DND-41 (cell line): ENCODE results near the gene TTC9C.
A peak's percentile ranks its signal among the peaks of the same experiment; 100 is the strongest.

Source experiments
- ATAC-seq: fragments of 200-7000 bp; cut with Tn5 transposase; 3 replicates; pipeline ENCODE4 v1.9.1; 2021; ENCODE audit warnings: low read depth; ENCODE audit not compliant: insufficient read depth
- DNase-seq: peaks from one replicate; pipeline ENCODE4 v3.0.0-alpha.2; 2020
- H2AFZ ChIP-seq: 2 replicates; pipeline ENCODE4 v1.6.0; 2012; ENCODE audit warnings: low read depth, low read length
- H3K27ac ChIP-seq: 2 replicates; pipeline ENCODE4 v1.5.1; 2012; ENCODE audit warnings: low read length, inconsistent platforms
- H3K27me3 ChIP-seq: fragments of 200-600 bp; sonication (generic); 2 replicates; pipeline ENCODE4 v1.6.0; 2012; ENCODE audit warnings: low read length, mild to moderate bottlenecking, inconsistent platforms; ENCODE audit not compliant: insufficient read depth, poor library complexity
- H3K36me3 ChIP-seq: 2 replicates; pipeline ENCODE4 v1.5.1; 2012; ENCODE audit warnings: low read length, inconsistent platforms; ENCODE audit not compliant: insufficient read depth
- H3K4me1 ChIP-seq: 2 replicates; pipeline ENCODE4 v1.5.1; 2012; ENCODE audit warnings: mild to moderate bottlenecking, low read length; ENCODE audit not compliant: insufficient read depth
- H3K4me2 ChIP-seq: 2 replicates; pipeline ENCODE4 v1.6.0; 2012; ENCODE audit warnings: mild to moderate bottlenecking, moderate library complexity, low read length, inconsistent platforms; ENCODE audit not compliant: insufficient read depth
- H3K4me3 ChIP-seq, 2 experiments: fragments of 200-600 bp in 1 of 2; shearing (Covaris generic) in 1 of 2; 2 replicates each; pipeline ENCODE4 v1.5.1; 2012 to 2016; ENCODE audit warnings: inconsistent platforms in 2 of 2, low read length in 2 of 2, mild to moderate bottlenecking in 2 of 2, low read depth in 1 of 2, moderate library complexity in 1 of 2
- H3K79me2 ChIP-seq: 2 replicates; pipeline ENCODE4 v1.6.0; 2012; ENCODE audit warnings: low read length, inconsistent platforms; ENCODE audit not compliant: insufficient read depth
- H3K9ac ChIP-seq: 2 replicates; pipeline ENCODE4 v1.6.0; 2012; ENCODE audit warnings: low read depth, mild to moderate bottlenecking, inconsistent platforms, low read length, moderate library complexity
- H3K9me3 ChIP-seq: 2 replicates; pipeline ENCODE4 v1.5.1; 2012; ENCODE audit warnings: low read length, moderate library complexity, mild to moderate bottlenecking, inconsistent platforms; ENCODE audit not compliant: insufficient read depth, severe bottlenecking
- H4K20me1 ChIP-seq: 2 replicates; pipeline ENCODE4 v1.6.0; 2012; ENCODE audit warnings: low read length; ENCODE audit not compliant: insufficient read depth
- EZH2 ChIP-seq: IDR thresholded peaks from 3 replicates; pipeline ENCODE4 v1.6.1; 2012; ENCODE audit warnings: borderline replicate concordance, low read depth, mild to moderate bottlenecking, moderate library complexity, low read length, inconsistent platforms; ENCODE audit not compliant: severe bottlenecking
- TF ChIP-seq, protein P1 (sequence below): IDR thresholded peaks from 2 replicates; pipeline ENCODE4 v1.5.1; 2012; ENCODE audit warnings: borderline replicate concordance, low read length, moderate library complexity, mild to moderate bottlenecking; ENCODE audit not compliant: poor library complexity, severe bottlenecking; ENCODE audit errors: extremely low read depth

TTC9C gene

DNA sequence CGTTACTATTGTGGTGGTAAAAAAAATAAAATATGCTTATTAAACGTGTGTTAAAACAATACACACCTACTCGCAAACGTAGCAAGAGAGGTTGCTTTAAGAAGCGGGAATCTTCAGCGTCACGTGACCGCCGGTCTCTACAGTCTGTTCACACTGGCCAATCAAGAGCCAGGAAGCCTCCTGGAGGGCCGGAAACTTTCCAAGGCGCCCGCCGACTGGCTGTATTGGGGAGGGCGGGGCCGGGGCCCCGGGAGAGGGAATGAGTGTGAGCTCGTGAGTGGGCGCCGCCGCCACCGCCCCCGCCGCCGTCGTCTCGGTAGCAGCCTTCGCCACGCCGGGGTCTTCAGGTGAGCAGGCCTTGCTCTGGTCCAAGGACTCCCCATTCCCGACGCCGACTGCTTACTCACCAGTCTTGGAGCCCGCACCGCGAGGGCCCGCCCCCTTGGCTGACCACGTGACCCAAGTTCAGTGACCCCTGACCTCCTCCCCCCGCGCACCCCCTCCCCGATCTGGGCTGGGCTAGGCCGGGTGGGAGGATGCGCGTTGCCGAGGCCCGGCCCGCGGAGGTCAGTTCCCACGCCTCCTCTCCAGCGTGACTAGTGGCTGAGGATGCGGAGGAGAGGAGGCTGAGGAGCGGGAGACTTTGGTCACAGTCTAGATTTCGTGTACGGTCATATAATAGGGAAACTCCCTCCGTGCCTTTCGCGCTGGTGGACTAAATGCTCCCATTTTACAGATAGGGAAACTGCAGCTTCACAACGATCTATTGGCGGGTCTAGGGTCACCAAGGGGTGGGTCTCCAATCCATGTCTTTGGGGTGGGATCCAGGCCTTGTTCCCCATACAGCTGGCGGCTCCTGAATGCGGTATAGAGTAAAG, 43.1 kb downstream of the TTC9C start, which contains the start of gene TAF6L:
TSS of gene TAF6L (plus strand) at position 253 of the 878 bp plus-strand sequence. CDS start 4,388 bp downstream, outside the sequence.
- H4K20me1 ChIP-seq = no peaks in the 10 kb centered on the region

DNA sequence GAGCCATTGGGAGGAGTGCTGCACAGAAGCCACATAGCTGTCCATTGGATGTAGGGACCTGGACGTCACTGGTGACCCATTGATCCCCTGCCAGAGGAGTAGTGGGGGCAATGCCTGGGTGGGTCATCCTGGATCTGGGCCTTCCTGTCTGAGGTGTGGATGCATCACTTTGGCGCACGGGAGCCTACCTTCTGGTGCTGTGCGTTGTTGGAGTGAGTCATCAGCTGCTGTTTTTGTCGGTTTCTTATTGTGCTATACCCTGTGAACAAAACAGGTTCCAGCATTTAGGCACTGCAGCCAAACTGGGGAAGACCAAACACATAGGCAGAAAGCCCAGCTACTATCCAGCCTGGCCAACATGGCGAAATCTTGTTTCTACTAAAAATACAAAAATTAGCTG, 46.1 kb downstream of the TTC9C start:
- ATAC-seq (no peak), DNase-seq (no peak)
- Histone ChIP-seq H3K27me3 (no peaks in the 10 kb centered on the region), H3K36me3 (peaks cover 46% of the 10 kb centered on the region), H3K4me2 (no peak overlapping the region), H3K27ac (no peak overlapping the region), H3K9me3 (no peaks in the 10 kb centered on the region), H3K4me3 (no peak overlapping the region), H2AFZ (no peak overlapping the region), H3K4me1 (peaks cover 27% of the 10 kb centered on the region), H4K20me1 (no peaks in the 10 kb centered on the region), H3K9ac (no peak overlapping the region), H3K79me2 (peaks cover 35% of the 10 kb centered on the region)
- no peak for TF ChIP-seq EZH2
- TF ChIP-seq, protein P1, sequence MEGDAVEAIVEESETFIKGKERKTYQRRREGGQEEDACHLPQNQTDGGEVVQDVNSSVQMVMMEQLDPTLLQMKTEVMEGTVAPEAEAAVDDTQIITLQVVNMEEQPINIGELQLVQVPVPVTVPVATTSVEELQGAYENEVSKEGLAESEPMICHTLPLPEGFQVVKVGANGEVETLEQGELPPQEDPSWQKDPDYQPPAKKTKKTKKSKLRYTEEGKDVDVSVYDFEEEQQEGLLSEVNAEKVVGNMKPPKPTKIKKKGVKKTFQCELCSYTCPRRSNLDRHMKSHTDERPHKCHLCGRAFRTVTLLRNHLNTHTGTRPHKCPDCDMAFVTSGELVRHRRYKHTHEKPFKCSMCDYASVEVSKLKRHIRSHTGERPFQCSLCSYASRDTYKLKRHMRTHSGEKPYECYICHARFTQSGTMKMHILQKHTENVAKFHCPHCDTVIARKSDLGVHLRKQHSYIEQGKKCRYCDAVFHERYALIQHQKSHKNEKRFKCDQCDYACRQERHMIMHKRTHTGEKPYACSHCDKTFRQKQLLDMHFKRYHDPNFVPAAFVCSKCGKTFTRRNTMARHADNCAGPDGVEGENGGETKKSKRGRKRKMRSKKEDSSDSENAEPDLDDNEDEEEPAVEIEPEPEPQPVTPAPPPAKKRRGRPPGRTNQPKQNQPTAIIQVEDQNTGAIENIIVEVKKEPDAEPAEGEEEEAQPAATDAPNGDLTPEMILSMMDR = no peak

More for the DNA sequence above, 43.1 kb downstream of the TTC9C start, which contains the start of gene TAF6L:
- ATAC-seq (peak; percentile 92), DNase-seq (peak; percentile 97)
- Histone ChIP-seq H3K4me1 (peaks cover 27% of the 10 kb centered on the region), H2AFZ (peak within 1 kb of the TSS; percentile 73), H3K27me3 (no peaks in the 10 kb centered on the region), H3K27ac (peak within 1 kb of the TSS; percentile 78), H3K9ac (peak within 1 kb of the TSS; percentile 60), H3K79me2 (peaks cover 35% of the 10 kb centered on the region), H3K36me3 (peaks cover 33% of the 10 kb centered on the region), H3K4me3 (peak within 1 kb of the TSS; percentile 41 to 69), H3K9me3 (no peaks in the 10 kb centered on the region), H3K4me2 (peak within 1 kb of the TSS; percentile 77)
- no peak for TF ChIP-seq EZH2
- TF ChIP-seq, protein P1 = no peak

DNA sequence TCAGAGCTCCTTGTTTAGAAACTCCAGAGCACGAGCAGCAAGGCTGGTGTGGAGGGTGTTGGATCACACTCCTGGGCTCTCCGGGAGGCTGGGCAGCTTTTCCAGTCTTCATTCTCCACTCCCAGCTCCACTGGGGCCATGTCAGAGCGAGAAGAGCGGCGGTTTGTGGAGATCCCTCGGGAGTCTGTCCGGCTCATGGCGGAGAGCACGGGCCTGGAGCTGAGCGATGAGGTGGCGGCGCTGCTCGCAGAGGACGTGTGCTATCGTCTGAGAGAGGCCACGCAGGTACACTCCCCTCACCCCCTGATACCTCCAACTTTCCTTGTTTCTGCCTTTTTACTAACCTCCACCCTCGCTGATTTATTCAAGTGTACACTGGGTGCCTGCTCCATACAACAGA, 47.4 kb downstream of the TTC9C start:
- TF ChIP-seq, protein P1 = no peak
- TF ChIP-seq EZH2 = no peak
- Histone ChIP-seq H2AFZ (no peak overlapping the region), H3K4me3 (no peak overlapping the region), H3K36me3 (peaks cover 49% of the 10 kb centered on the region), H3K4me1 (peaks cover 15% of the 10 kb centered on the region), H3K9me3 (no peaks in the 10 kb centered on the region), H3K4me2 (no peak overlapping the region), H3K79me2 (peaks cover 35% of the 10 kb centered on the region), H4K20me1 (no peaks in the 10 kb centered on the region), H3K9ac (no peak overlapping the region), H3K27ac (no peak overlapping the region), H3K27me3 (no peaks in the 10 kb centered on the region)
- no peak for DNase-seq
- ATAC-seq = no peak
